Measurements from ENCODE around the gene COA7. TPM values are rescaled to one million over a fixed set of nuclear protein-coding genes. Genes with fewer than 3 reads are reported as not detected.
"Not testable (repeated sequence)": the region's sequence is repeated elsewhere in the genome, so short reads cannot be mapped to it uniquely, and the experiment has no call there.

Gene COA7
- total RNA-seq, 1 donor from 2014 or later = 9.8 TPM

DNA sequence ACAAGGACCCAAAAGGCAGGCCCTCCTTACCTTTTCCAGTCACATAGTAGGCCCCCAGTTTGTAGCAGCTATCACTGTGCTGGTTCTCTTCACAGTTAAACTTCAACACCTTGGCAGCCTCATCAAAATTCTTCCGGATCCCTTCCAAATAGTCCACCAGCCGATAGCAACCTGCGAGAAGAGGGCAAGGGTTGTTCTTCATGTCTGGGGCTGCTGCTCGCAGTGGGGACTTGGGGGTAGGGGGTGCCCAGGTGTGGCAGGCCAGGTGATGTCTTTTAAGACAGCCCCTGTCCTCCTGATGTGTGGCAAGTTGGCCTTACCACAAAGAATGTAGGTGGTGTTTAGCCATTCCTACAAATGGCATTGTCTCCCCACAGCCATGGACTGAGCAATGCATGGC lies 5.5 kb downstream of the COA7 start:
- intact Hi-C loops (cut with DNase I) = loop anchor here (5.0 to 10.0 kb wide), 2 partner anchors 550 to 818 kb away; partner anchors contain the start of genes NRDC and ZFYVE9
- Histone ChIP-seq H3K9me3 (no peaks in the 10 kb centered on the region), H3K27me3 (no peaks in the 10 kb centered on the region), H3K4me1 (peaks cover 9% of the 10 kb centered on the region), H3K36me3 (peaks cover 0 to 23% of the 10 kb centered on the region in 2 donors), H3K4me3 (no peak overlapping the region), H3K27ac (no peak overlapping the region)
- no peak for TF ChIP-seq POLR2AphosphoS5 (IDR thresholded peaks at IDR 0.05; ENCODE audit: insufficient read depth in 1 of 2, low read depth in 1 of 2)
- TF ChIP-seq CTCF (IDR thresholded peaks at IDR 0.05) = no peak
- TF ChIP-seq POLR2A (IDR thresholded peaks at IDR 0.05) = no peak
- no peak for DNase-seq (ENCODE audit: extremely low spot score in 2 of 2)

GRCh38 chr1:52691821-52692220 lies 6.3 kb downstream of the COA7 start:
- TF ChIP-seq POLR2AphosphoS5 (IDR thresholded peaks at IDR 0.05; ENCODE audit: insufficient read depth in 1 of 2, low read depth in 1 of 2) (no peak), POLR2A (IDR thresholded peaks at IDR 0.05) (no peak), CTCF (IDR thresholded peaks at IDR 0.05) (no peak)
- intact Hi-C loops (cut with DNase I) = loop anchor here (5.0 to 10.0 kb wide), 2 partner anchors 550 to 817 kb away; partner anchors contain the start of genes NRDC and ZFYVE9
- DNase-seq (ENCODE audit: extremely low spot score in 2 of 2) = no peak
- Histone ChIP-seq H3K4me3 (no peak overlapping the region), H3K9me3 (no peaks in the 10 kb centered on the region), H3K27me3 (no peaks in the 10 kb centered on the region), H3K27ac (no peak overlapping the region), H3K4me1 (peaks cover 2% of the 10 kb centered on the region), H3K36me3 (peaks cover 0 to 31% of the 10 kb centered on the region in 2 donors)

DNA sequence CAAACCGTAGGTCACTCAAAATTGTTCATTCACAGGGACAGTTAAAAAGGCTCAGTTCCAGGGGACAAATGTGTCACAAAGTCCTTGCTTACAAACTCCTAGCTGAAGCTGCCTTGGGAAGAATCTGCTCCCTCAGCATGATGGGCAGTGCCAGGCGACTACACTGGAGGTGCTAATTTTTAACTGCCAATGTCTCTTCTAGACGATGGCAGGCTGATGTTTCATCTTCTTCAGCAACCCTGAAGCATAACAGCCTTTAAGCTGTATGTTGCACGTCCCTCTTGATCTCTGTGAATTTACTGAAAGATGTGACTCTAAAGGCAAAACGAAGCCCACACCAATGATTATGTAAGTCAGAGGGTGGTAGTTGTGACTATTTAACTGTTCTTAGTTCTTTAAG lies 11.3 kb downstream of the COA7 start:
- Histone ChIP-seq H3K4me3 (no peak overlapping the region), H3K27ac (no peak overlapping the region), H3K36me3 (peaks cover 0 to 22% of the 10 kb centered on the region in 2 donors), H3K27me3 (no peaks in the 10 kb centered on the region), H3K4me1 (no peaks in the 10 kb centered on the region), H3K9me3 (no peaks in the 10 kb centered on the region)
- intact Hi-C loops (cut with DNase I) = no loop called here
- no peak for TF ChIP-seq POLR2A (IDR thresholded peaks at IDR 0.05)
- TF ChIP-seq CTCF (IDR thresholded peaks at IDR 0.05) = no peak
- no peak for TF ChIP-seq POLR2AphosphoS5 (IDR thresholded peaks at IDR 0.05; ENCODE audit: insufficient read depth in 1 of 2, low read depth in 1 of 2)
- DNase-seq (ENCODE audit: extremely low spot score in 2 of 2) = no peak

DNA sequence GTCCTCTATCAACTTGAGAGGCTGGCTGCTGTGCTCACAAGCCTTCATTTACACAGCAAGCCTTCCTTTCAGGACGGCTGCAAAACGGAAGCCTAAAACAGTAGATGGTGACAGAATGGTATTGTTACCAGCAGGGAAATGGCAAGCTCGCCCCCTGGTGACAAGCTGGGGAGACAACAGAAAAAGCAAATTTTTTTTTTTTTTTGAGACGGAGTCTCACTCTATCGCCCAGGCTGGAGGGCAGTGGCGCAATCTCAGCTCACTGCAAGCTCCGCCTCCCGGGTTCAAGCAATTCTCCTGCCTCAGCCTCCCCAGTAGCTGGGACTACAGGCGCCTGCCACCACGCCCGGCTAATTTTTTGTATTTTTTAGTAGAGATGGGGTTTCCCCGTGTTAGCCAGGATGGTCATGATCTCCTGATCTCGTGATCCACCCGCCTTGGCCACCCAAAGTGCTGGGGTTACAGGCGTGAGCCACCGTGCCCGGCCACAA lies 11.8 kb downstream of the COA7 start:
- peak in 1 of 2 donors; percentile 15 for TF ChIP-seq POLR2AphosphoS5 (IDR thresholded peaks at IDR 0.05; ENCODE audit: insufficient read depth in 1 of 2, low read depth in 1 of 2)
- peak; percentile 38 to 73 (median 45) for TF ChIP-seq CTCF (IDR thresholded peaks at IDR 0.05)
- H3K9me3 ChIP-seq; H3K4me1 ChIP-seq; H3K4me3 ChIP-seq; H3K27ac ChIP-seq; DNase-seq (ENCODE audit: extremely low spot score in 2 of 2); intact Hi-C loops (cut with DNase I); H3K27me3 ChIP-seq: not testable (repeated sequence)
- peaks cover 0 to 19% of the 10 kb centered on the region in 2 donors for H3K36me3 ChIP-seq

- intact Hi-C loops (cut with DNase I) = no loop called here
- H3K27ac ChIP-seq = no peak overlapping the region
- H3K4me1 ChIP-seq = no peaks in the 10 kb centered on the region
- no peaks in the 10 kb centered on the region for H3K27me3 ChIP-seq
- H3K4me3 ChIP-seq = no peak overlapping the region
- no peak for DNase-seq (ENCODE audit: extremely low spot score in 2 of 2)
- no peak for TF ChIP-seq CTCF (IDR thresholded peaks at IDR 0.05)
- TF ChIP-seq POLR2A (IDR thresholded peaks at IDR 0.05) = no peak
- TF ChIP-seq POLR2AphosphoS5 (IDR thresholded peaks at IDR 0.05; ENCODE audit: insufficient read depth in 1 of 2, low read depth in 1 of 2) = no peak
- no peaks in the 10 kb centered on the region for H3K9me3 ChIP-seq
- peaks cover 0 to 14% of the 10 kb centered on the region in 2 donors for H3K36me3 ChIP-seq
Observed at GRCh38 chr1:52684545-52684944, 13.6 kb downstream of the COA7 start.

Data from vagina (tissue), 2 donors.